MM.1S (cell line): ENCODE results near the gene PLA2G4E.

Experiments
- CTCF ChIP-seq: fragments of 300-600 bp; sonication (generic); IDR thresholded peaks from 2 replicates; pipeline ENCODE4 v1.5.1; 2016; ENCODE audit warnings: antibody characterized with exemption, low read length, mixed read lengths
- EZH2 ChIP-seq: fragments of 300-600 bp; sonication (generic); optimal IDR thresholded peaks from 2 replicates; pipeline ENCODE3; 2017; ENCODE audit warnings: low read depth, mild to moderate bottlenecking, antibody characterized with exemption, low read length, mixed read lengths

GRCh38 chr15:41990243-41990605, 30.6 kb downstream of the PLA2G4E start:
- no peak for TF ChIP-seq CTCF
- TF ChIP-seq EZH2, result no peak
